Choroid plexus epithelial cell (primary cell): ENCODE results near the gene LRRC59.
A peak's percentile ranks its signal among the peaks of the same experiment; 100 is the strongest.

Experiments used
- DNase-seq: peaks from one replicate; pipeline ENCODE4 v3.0.0-alpha.2; 2010; ENCODE audit warnings: low read depth
- H3K4me3 ChIP-seq: 2 replicates; pipeline ENCODE4 v1.5.1; 2011; ENCODE audit warnings: low read depth, mild to moderate bottlenecking, control low read depth, low read length, moderate library complexity
- CTCF ChIP-seq: conservative IDR thresholded peaks from 2 replicates; pipeline ENCODE4 v1.5.1; 2011; ENCODE audit warnings: low read depth, mild to moderate bottlenecking, control low read depth, inconsistent platforms, low read length, moderate library complexity

LRRC59 gene

GRCh38 chr17:50352072-50352692 lies 45.1 kb downstream of the LRRC59 start:
- no peak for DNase-seq
- H3K4me3 ChIP-seq, result no peak overlapping the region
- TF ChIP-seq CTCF, result no peak

GRCh38 chr17:50350733-50351132 lies 46.6 kb downstream of the LRRC59 start:
- no peak for DNase-seq
- no peak overlapping the region for H3K4me3 ChIP-seq
- TF ChIP-seq CTCF, result no peak

- H3K4me3 ChIP-seq, result no peak overlapping the region
- no peak for TF ChIP-seq CTCF
- no peak for DNase-seq
These were observed 48.1 kb downstream of the LRRC59 start for GRCh38 chr17:50349243-50349600.

GRCh38 chr17:50348522-50349242 lies 48.6 kb downstream of the LRRC59 start:
- DNase-seq, result peak; percentile 34
- no peak overlapping the region for H3K4me3 ChIP-seq
- TF ChIP-seq CTCF, result no peak

- DNase-seq, result no peak
- no peak overlapping the region for H3K4me3 ChIP-seq
- TF ChIP-seq CTCF, result no peak
These were observed 49.4 kb downstream of the LRRC59 start for GRCh38 chr17:50347894-50348291.

GRCh38 chr17:50347117-50347893 lies 50.0 kb downstream of the LRRC59 start:
- peak overlapping the region; percentile 85 for H3K4me3 ChIP-seq
- DNase-seq, result no peak
- no peak for TF ChIP-seq CTCF
